WTC11 (cell line): ENCODE measurements around the gene INS. TPM values are rescaled to one million over a fixed set of nuclear protein-coding genes. Genes with fewer than 3 reads are reported as not detected.

Experiments used
- ATAC-seq: fragments of 200-7000 bp; cut with Tn5 transposase; 2 replicates; pipeline ENCODE4 v1.10.0; 2021; ENCODE audit warnings: mild to moderate bottlenecking, moderate library complexity
- CTCF ChIA-PET: fragments of 300-600 bp; sonication (Branson Sonifier 250); formaldehyde crosslinking; loops from one replicate; lab custom pipeline; 2021; ENCODE audit warnings: antibody characterized with exemption; lab: Charles Lee
- POLR2A ChIA-PET: fragments of 350-600 bp; sonication (Branson Sonifier 250); formaldehyde crosslinking; loops from one replicate; lab custom pipeline; 2021; ENCODE audit warnings: antibody characterized with exemption; lab: Charles Lee
- DNase-seq: peaks from one replicate; pipeline ENCODE4 v3.0.0; 2021; ENCODE audit warnings: low spot score
- H3K27ac Mint-ChIP-seq: 2 replicates; pipeline ENCODE4 v1.8.0; 2021; ENCODE audit warnings: mixed read lengths
- H3K27me3 Mint-ChIP-seq: 2 replicates; pipeline ENCODE4 v1.8.0; 2021; ENCODE audit warnings: low read depth, mild to moderate bottlenecking, moderate library complexity, mixed read lengths
- H3K36me3 Mint-ChIP-seq: 2 replicates; pipeline ENCODE4 v1.8.0; 2021; ENCODE audit warnings: mixed read lengths
- H3K4me1 Mint-ChIP-seq: 2 replicates; pipeline ENCODE4 v1.8.0; 2022; ENCODE audit warnings: mixed read lengths
- H3K4me3 Mint-ChIP-seq: 2 replicates; pipeline ENCODE4 v1.8.0; 2021; ENCODE audit warnings: mild to moderate bottlenecking, moderate library complexity, mixed read lengths
- H3K9me3 Mint-ChIP-seq: 2 replicates; pipeline ENCODE4 v1.8.0; 2021; ENCODE audit warnings: mixed read lengths
- ATF3 ChIP-seq: sonication (generic); formaldehyde crosslinking; conservative IDR thresholded peaks from 2 replicates; pipeline ENCODE4 v1.8.1; 2022; ENCODE audit warnings: mild to moderate bottlenecking, missing genetic modification reagents
- E2F4 ChIP-seq: sonication (generic); formaldehyde crosslinking; IDR thresholded peaks from 2 replicates; pipeline ENCODE4 v1.8.1; 2022; ENCODE audit warnings: low read depth, mild to moderate bottlenecking, moderate library complexity, missing genetic modification reagents, borderline replicate concordance
- EMX1 ChIP-seq: fragments of 250-450 bp; sonication (Bioruptor Pico); IDR thresholded peaks from 2 replicates; pipeline ENCODE4 v1.8.0; 2021; ENCODE audit warnings: mild to moderate bottlenecking
- ETV6 ChIP-seq: sonication (generic); formaldehyde crosslinking; IDR thresholded peaks from 2 replicates; pipeline ENCODE4 v1.8.1; 2022; ENCODE audit warnings: mild to moderate bottlenecking, missing genetic modification reagents
- FOXJ3 ChIP-seq: sonication (generic); formaldehyde crosslinking; IDR thresholded peaks from 2 replicates; pipeline ENCODE4 v1.9.0; 2021; ENCODE audit warnings: missing genetic modification reagents, mild to moderate bottlenecking, borderline replicate concordance
- JAZF1 ChIP-seq: fragments of 250-450 bp; sonication (Bioruptor Pico); IDR thresholded peaks from 2 replicates; pipeline ENCODE4 v1.9.0; 2021; ENCODE audit warnings: moderate library complexity, mild to moderate bottlenecking, inconsistent platforms
- PRDM15 ChIP-seq: sonication (generic); formaldehyde crosslinking; IDR thresholded peaks from 2 replicates; pipeline ENCODE4 v1.8.0; 2022; ENCODE audit warnings: missing genetic modification reagents
- RORB ChIP-seq: fragments of 250-450 bp; sonication (Bioruptor Pico); IDR thresholded peaks from 2 replicates; pipeline ENCODE4 v1.9.0; 2021; ENCODE audit warnings: mild to moderate bottlenecking
- ZNF671 ChIP-seq: fragments of 250-450 bp; sonication (Bioruptor Pico); IDR thresholded peaks from 2 replicates; pipeline ENCODE4 v1.8.0; 2021; ENCODE audit warnings: mild to moderate bottlenecking
- total RNA-seq: library from RNA; stranded (reverse); gene quantifications from 3 replicates; pipeline ENCODE4 v1.2.3, GENCODE V29; 2021
- TF ChIP-seq, protein P1 (sequence below): sonication (generic); formaldehyde crosslinking; IDR thresholded peaks from 2 replicates; pipeline ENCODE4 v1.8.1; 2022; ENCODE audit warnings: missing genetic modification reagents, borderline replicate concordance
- TF ChIP-seq, protein P2 (sequence below): sonication (generic); formaldehyde crosslinking; IDR thresholded peaks from 2 replicates; pipeline ENCODE4 v1.8.1; 2022; ENCODE audit warnings: mild to moderate bottlenecking, moderate library complexity, missing genetic modification reagents

Gene INS
- total RNA-seq, 1 experiment from 2014 or later, result not detected

GRCh38 chr11:2164081-2164480 is 3.1 kb upstream of the INS start (continued):
- TF ChIP-seq, protein P1, sequence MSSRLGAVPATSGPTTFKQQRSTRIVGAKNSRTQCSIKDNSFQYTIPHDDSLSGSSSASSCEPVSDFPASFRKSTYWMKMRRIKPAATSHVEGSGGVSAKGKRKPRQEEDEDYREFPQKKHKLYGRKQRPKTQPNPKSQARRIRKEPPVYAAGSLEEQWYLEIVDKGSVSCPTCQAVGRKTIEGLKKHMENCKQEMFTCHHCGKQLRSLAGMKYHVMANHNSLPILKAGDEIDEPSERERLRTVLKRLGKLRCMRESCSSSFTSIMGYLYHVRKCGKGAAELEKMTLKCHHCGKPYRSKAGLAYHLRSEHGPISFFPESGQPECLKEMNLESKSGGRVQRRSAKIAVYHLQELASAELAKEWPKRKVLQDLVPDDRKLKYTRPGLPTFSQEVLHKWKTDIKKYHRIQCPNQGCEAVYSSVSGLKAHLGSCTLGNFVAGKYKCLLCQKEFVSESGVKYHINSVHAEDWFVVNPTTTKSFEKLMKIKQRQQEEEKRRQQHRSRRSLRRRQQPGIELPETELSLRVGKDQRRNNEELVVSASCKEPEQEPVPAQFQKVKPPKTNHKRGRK (CRISPR knock-in tag), result no peak
- TF ChIP-seq ZNF671, result no peak
- no peak for TF ChIP-seq RORB
- no peak for TF ChIP-seq ATF3 (CRISPR knock-in tag)
- TF ChIP-seq JAZF1 (CRISPR knock-in tag), result no peak

DNA sequence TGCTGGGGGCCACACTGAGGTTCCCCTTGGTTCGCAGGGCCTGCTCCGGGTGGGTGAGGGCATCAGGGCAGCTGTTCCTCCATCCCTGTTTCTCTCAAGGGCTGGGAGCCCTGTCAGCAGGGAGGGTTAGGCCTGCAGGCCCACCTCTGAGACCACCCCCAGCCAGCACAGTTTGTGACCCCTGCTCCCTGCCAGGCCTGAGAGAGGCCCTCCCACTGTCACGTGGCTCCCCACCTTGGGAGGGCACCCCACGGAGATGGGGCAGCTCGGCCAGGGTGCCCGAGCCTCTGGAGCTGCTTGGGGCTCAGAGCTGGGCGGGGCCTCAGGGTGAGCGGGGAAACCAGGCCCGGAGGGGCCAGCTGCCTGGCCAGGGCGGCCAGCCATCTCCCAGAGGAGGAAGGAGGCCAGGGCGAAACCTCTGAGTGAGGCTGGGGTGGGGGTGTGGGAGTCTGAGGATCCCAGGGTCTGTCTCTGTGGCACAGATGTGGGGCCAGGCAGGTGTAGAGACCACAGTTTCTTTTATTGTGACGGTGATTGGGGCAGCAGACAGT is 2.5 kb upstream of the INS start:
- no peak overlapping the region for H3K4me3 Mint-ChIP-seq
- ATAC-seq (no peak), DNase-seq (no peak)
- no peaks in the 10 kb centered on the region for H3K27me3 Mint-ChIP-seq
- no peaks in the 10 kb centered on the region for H3K9me3 Mint-ChIP-seq
- POLR2A ChIA-PET, result no interaction called here
- TF ChIP-seq, protein P2, sequence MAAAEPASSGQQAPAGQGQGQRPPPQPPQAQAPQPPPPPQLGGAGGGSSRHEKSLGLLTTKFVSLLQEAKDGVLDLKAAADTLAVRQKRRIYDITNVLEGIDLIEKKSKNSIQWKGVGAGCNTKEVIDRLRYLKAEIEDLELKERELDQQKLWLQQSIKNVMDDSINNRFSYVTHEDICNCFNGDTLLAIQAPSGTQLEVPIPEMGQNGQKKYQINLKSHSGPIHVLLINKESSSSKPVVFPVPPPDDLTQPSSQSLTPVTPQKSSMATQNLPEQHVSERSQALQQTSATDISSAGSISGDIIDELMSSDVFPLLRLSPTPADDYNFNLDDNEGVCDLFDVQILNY (CRISPR knock-in tag), result no peak
- TF ChIP-seq ETV6, result no peak
- peak; percentile 75 for TF ChIP-seq PRDM15
- TF ChIP-seq E2F4 (CRISPR knock-in tag), result no peak
- no peaks in the 10 kb centered on the region for H3K36me3 Mint-ChIP-seq
- H3K27ac Mint-ChIP-seq, result no peak overlapping the region
- H3K4me1 Mint-ChIP-seq, result no peaks in the 10 kb centered on the region
- CTCF ChIA-PET, result interaction anchor here (0.6 to 3.9 kb wide), 9 partner anchors 8 to 287 kb away, joined by 3 to 25 read pairs (median 7); no protein-coding TSS in a partner anchor

- Mint-ChIP-seq H3K9me3 (no peaks in the 10 kb centered on the region), H3K4me3 (no peak overlapping the region), H3K27me3 (no peaks in the 10 kb centered on the region), H3K27ac (no peak overlapping the region), H3K36me3 (no peaks in the 10 kb centered on the region)
- CTCF ChIA-PET, result interaction anchor here (0.7 to 18.6 kb wide), 6 partner anchors 9 to 655 kb away, joined by 3 to 761 read pairs (median 4); no protein-coding TSS in a partner anchor
- DNase-seq, result no peak
- TF ChIP-seq FOXJ3 (no peak), EMX1 (CRISPR knock-in tag) (no peak)
- TF ChIP-seq, all 79 proteins: peak for 0
- POLR2A ChIA-PET, result no interaction called here
- ATAC-seq, result no peak
- no peaks in the 10 kb centered on the region for H3K4me1 Mint-ChIP-seq
Observed at GRCh38 chr11:2159536-2160413, 1.2 kb downstream of the INS start.
